GM12891 (cell line): Measurements from ENCODE around the gene TMEM120A.

Source experiments
- POLR2A ChIP-seq: IDR thresholded peaks from 2 replicates; pipeline ENCODE4 v1.6.1; 2011; ENCODE audit warnings: low read depth, low read length, control low read depth
- POLR2AphosphoS5 ChIP-seq: IDR thresholded peaks from 2 replicates; pipeline ENCODE4 v1.6.1; 2011; ENCODE audit warnings: low read depth, low read length, control low read depth
- SPI1 ChIP-seq: IDR thresholded peaks from 2 replicates; pipeline ENCODE4 v1.6.1; 2011; ENCODE audit warnings: low read depth, low read length, control low read depth
- TAF1 ChIP-seq: IDR thresholded peaks from 2 replicates; pipeline ENCODE4 v1.6.1; 2011; ENCODE audit warnings: low read depth, low read length, control low read depth

GRCh38 chr7:75957021-75957736, 37.2 kb downstream of the TMEM120A start:
- TF ChIP-seq POLR2AphosphoS5 (no peak), POLR2A (no peak), TAF1 (no peak), SPI1 (no peak)
